ENCODE data around the gene IQCF2.
A peak's percentile ranks its signal among the peaks of the same experiment; 100 is the strongest.
"Not testable (repeated sequence)": the region's sequence is repeated elsewhere in the genome, so short reads cannot be mapped to it uniquely, and the experiment has no call there.

IQCF2 gene

GRCh38 chr3:51860703-51861665 is at the start of gene IQCF2:
Gene IQCF2 (plus strand): TSS chr3:51861615. CDS start chr3:51861667, 52 bp downstream.
- DNase-seq, result no peak

- DNase-seq, result no peak
Measured at GRCh38 chr3:51813539-51813938, 47.9 kb upstream of the IQCF2 start.

- no peak for DNase-seq
Measured at GRCh38 chr3:51814034-51814433, 47.4 kb upstream of the IQCF2 start.

DNA sequence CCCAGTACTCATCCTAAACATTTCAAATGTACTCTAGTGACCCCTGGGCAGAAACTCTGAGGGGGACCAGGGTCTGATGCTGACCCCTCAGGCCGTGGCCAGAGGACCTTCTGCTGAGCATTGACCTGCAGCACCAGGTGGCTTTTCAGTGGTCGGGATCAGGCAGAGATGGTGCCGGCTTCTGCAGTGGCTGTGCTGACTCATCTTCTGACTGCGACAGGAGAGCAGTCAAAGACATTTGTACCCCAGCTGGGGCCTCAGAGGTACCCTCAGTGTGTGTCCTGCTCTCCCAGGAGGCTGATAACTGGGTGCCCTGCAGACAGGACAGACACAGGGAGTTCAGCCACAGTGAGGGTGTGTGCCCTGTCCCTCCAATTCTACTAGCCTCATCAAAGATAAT is 45.8 kb upstream of the IQCF2 start:
- DNase-seq, result no peak

DNA sequence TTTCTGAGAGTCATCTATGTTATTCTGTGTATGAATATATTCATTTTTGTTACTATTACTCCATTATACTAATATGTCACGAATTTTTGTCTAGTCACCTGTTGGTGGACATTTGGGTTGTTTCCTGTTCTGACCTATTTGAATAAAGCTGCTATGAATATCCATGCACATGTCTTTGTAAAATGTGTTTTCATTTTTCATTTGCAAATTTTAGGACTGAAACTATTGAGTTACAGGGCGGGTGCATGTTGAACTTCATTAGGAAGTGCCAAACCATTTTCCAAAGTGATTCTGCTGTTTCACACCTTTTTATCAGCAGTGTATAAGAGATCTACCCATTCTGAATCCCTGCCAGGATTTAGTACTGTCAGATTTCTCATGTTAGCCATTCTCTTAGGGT is 44.7 kb upstream of the IQCF2 start:
- DNase-seq, result no peak

- no peak for DNase-seq
Measured at GRCh38 chr3:51817375-51817774, 44.0 kb upstream of the IQCF2 start.

- DNase-seq, result no peak
Measured at GRCh38 chr3:51819151-51819550, 42.3 kb upstream of the IQCF2 start.

GRCh38 chr3:51819709-51820406 is 41.6 kb upstream of the IQCF2 start:
- DNase-seq, result peak; percentile 60

- no peak for DNase-seq
Measured at GRCh38 chr3:51828297-51828696, 33.1 kb upstream of the IQCF2 start.

DNA sequence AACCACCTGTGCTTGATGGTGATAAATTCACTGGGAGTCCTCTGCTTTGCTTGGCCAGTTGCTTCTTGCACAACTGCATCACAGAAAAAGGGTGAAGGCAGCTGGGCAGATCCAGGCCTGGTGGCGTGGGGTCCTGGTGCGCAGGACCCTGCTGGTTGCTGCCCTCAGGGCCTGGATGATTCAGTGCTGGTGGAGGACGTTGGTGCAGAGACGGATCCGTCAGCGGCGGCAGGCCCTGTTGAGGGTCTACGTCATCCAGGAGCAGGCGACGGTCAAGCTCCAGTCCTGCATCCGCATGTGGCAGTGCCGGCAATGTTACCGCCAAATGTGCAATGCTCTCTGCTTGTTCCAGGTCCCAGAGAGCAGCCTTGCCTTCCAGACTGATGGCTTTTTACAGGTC is 31.1 kb upstream of the IQCF2 start:
- DNase-seq, result no peak

DNA sequence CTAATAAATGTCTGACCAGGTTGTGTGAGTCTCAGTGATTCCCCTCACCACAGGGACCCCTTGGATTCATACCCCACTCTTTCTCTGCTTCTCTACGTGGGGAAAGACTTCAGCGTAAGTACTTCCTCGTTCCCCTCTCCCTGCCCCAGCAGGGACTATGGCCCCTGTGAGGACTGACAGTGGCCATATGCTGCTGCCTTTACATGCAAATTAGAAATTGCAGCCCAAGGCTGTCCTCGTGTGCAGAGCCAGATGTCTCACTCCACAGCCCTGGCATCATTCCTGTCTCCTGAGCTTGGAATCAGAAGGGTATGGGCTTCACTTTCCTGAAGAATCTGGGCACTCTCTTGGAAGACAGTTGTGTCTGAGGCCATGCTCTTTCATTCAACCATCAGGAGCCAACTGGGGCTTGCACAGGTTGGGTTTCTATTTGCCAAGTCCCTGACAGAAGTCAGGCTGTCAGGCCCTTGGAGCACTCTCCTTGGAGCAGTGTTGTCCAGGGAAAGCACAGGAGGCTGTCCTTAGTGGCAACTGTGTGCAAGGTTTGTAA is 30.5 kb upstream of the IQCF2 start:
- DNase-seq, result no peak

DNA sequence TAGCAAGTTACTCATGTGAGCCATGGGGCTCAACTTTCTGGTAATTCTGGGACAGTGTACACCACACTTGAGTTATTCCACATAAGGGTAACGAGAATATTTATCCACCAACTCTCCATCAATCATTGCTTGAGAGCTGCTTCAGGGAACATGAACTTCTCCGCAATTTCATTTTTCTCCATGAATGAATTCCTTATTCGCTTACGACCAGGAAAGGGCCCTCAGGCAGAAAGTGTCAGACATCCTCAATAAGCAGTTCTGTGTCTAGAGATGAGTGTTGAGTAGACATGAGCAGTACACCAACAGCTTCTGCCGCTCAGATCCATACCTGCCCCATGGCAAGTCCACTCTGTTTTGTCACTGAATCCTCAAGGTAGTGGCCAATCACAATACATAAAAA is 24.8 kb upstream of the IQCF2 start:
- no peak for DNase-seq

GRCh38 chr3:51845129-51845528 is 16.3 kb upstream of the IQCF2 start:
- DNase-seq, result no peak

- DNase-seq, result not testable (repeated sequence)
Measured at GRCh38 chr3:51855411-51855810, 6.0 kb upstream of the IQCF2 start.

- DNase-seq, result no peak
Measured at GRCh38 chr3:51862886-51863285, 1.5 kb downstream of the IQCF2 start.

GRCh38 chr3:51868896-51869295 is 7.5 kb downstream of the IQCF2 start:
- not testable (repeated sequence) for DNase-seq

DNA sequence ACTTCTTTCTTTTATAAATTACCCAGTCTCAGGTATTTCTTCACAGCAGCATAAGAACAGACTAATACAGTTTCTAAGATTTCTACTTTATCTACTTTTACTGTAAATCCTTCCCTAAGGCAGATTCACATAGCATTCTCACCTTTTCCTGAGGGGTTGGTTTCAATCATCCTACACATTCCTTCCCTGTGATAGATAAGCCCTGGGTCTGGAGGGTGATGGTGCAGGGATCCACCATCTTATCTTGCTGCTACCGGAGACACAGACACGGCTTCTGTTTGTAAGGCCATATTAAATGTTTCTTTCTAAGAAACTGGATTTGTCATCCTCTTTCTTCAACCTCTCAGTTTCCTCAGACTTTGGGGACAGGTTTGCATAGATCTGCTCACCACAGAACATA is 7.9 kb downstream of the IQCF2 start:
- DNase-seq, result no peak

DNA sequence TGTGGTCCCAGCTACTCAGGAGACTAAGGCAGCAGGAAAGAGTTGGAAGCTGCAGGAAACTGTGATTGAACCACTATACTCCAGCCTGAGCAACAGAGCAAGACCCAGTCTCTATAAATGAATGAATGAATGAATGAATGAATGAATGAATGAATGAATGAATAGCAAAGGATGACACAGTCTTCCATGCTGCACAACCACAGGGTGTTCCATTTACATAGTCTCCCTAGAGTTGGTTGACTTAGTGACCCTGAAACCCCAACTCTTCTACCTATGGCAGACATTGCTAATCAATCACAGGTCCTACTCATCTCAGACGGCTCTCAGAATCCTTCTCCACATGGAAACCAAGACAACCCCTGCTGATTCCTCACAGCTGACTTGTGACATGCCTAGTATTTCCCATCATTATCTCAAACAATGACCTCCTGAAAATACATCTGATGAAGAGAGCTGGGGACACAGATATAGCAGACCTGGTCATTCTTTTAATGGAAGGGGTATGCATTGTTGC is 11.9 kb downstream of the IQCF2 start:
- DNase-seq, result no peak

DNA sequence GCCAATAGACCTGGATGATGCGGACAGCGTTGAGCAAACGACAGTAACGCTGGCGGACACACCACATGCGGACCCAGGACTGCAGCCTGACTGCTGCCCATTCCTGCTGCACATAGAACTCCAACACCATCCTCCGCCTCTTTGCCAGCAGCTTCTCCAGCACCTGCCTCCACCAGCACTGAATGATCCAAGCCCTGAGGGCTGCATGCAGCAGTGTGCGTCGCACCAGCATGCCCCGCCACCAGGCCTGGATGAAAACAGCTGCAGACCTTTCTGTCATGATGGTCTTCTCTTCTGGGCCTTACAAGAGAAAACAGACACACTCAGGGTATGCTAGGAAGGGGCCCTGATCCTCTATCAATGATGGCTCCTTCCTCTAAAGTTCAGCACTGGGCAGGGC is 12.5 kb downstream of the IQCF2 start:
- DNase-seq, result no peak

GRCh38 chr3:51874411-51874810 is 13.0 kb downstream of the IQCF2 start:
- DNase-seq, result no peak

- no peak for DNase-seq
Measured at GRCh38 chr3:51874889-51875288, 13.5 kb downstream of the IQCF2 start.

DNA sequence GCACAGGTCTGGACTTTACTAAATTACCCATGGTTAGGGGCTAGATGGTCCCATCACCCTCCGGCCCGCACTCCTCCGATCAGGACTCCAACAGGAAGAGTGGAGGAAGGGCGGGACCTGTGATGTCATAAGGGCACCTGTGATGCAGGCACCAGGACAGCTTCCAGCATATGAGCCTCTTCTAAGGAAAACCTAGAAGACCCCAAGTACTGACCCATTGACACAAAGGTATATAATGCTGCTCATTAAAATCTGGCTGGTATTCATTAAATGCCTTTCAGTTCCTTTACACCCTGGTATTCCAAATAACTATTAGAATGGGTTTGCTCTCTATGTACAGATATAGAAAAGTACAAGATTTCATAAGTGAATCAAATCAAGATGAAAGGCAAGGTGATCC is 14.1 kb downstream of the IQCF2 start, which contains the start of gene IQCF5:
Gene IQCF5 (minus strand): TSS at position 101 of the 400 bp plus-strand sequence. CDS start 70 bp downstream, at position 31.
- DNase-seq, result no peak

DNA sequence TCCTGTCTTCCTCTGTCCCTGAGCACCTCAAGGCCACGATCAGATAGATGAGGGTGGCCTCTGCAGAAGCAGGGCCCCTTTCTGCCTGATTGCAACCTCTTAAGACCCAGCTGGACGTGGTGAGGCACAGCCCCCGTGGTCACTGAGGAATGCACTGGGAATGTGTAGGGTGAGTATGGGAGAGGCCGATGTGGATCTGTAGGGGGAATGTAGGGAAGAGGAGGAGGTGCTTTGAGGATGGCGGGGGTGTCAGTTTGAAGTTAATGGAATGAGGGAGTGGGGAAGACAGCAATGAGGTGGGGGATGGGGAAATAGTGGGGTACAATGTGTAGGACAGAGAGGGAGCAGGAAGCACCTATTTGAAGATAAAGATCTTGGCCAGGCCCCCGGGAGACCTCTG is 14.8 kb downstream of the IQCF2 start:
- no peak for DNase-seq
